GM19372 (cell line): ENCODE measurements around the gene NCK2.

Source experiments
- ATAC-seq: cut with Tn5 transposase; IDR thresholded peaks from one replicate; pipeline ENCODE4 v1.9.1; 2021; ENCODE audit warnings: mild to moderate bottlenecking, low read depth, moderate library complexity; ENCODE audit not compliant: unreplicated experiment

Gene NCK2

GRCh38 chr2:105866216-105867185, 121.8 kb downstream of the NCK2 start:
- ATAC-seq = no peak

GRCh38 chr2:105867587-105867986, 122.9 kb downstream of the NCK2 start:
- ATAC-seq = no peak

GRCh38 chr2:105868060-105868459, 123.3 kb downstream of the NCK2 start:
- no peak for ATAC-seq

GRCh38 chr2:105869341-105869740, 124.6 kb downstream of the NCK2 start:
- ATAC-seq = no peak

- no peak for ATAC-seq
Observed at GRCh38 chr2:105870062-105870461, 125.3 kb downstream of the NCK2 start.

GRCh38 chr2:105870858-105871257, 126.1 kb downstream of the NCK2 start:
- ATAC-seq = no peak

- no peak for ATAC-seq
Observed at GRCh38 chr2:105872142-105872728, 127.5 kb downstream of the NCK2 start.

GRCh38 chr2:105872830-105873229, 128.1 kb downstream of the NCK2 start:
- ATAC-seq = no peak

- ATAC-seq = no peak
Observed at GRCh38 chr2:105873281-105873680, 128.6 kb downstream of the NCK2 start.

GRCh38 chr2:105873721-105874120, 129.0 kb downstream of the NCK2 start:
- peak; percentile 91 for ATAC-seq

GRCh38 chr2:105874466-105874865, 129.8 kb downstream of the NCK2 start:
- no peak for ATAC-seq

GRCh38 chr2:105875241-105875640, 130.5 kb downstream of the NCK2 start:
- ATAC-seq = no peak

- ATAC-seq = no peak
Observed at GRCh38 chr2:105876191-105876590, 131.5 kb downstream of the NCK2 start.

GRCh38 chr2:105877945-105878344, 133.2 kb downstream of the NCK2 start:
- no peak for ATAC-seq

- no peak for ATAC-seq
Observed at GRCh38 chr2:105879106-105879802, 134.5 kb downstream of the NCK2 start.

GRCh38 chr2:105879803-105880300, 135.1 kb downstream of the NCK2 start:
- no peak for ATAC-seq

GRCh38 chr2:105880637-105881036, 135.9 kb downstream of the NCK2 start:
- no peak for ATAC-seq

GRCh38 chr2:105881286-105882136, 136.8 kb downstream of the NCK2 start:
- no peak for ATAC-seq

- no peak for ATAC-seq
Observed at GRCh38 chr2:105882341-105882740, 137.6 kb downstream of the NCK2 start.

- no peak for ATAC-seq
Observed at GRCh38 chr2:105882920-105883435, 138.3 kb downstream of the NCK2 start.
